ENCODE data around the gene CD200.

Gene CD200, protein sequence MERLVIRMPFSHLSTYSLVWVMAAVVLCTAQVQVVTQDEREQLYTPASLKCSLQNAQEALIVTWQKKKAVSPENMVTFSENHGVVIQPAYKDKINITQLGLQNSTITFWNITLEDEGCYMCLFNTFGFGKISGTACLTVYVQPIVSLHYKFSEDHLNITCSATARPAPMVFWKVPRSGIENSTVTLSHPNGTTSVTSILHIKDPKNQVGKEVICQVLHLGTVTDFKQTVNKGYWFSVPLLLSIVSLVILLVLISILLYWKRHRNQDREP

DNA sequence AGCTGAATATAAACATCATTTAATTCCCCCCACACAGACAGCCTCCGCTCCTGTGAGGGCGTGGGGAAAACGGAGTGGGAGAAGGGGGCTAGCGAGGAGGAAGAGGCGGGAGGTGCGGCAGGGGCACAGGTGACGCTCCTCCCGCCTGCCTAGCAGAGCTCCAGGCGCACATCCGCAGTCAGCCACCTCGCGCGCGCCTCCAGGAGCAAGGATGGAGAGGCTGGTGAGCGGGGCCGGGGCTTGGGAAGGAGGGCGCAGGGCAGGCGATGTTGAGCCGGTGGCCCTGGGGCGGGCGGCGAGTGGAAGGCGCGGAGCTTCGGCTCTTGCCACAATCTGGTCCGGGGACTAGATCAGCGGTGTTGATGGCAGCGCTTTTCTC is at the start of gene CD200:
Gene CD200, plus strand, starts transcription at position 155 of the 379 bp plus-strand sequence. Its CDS starts 57 bp downstream, at position 212.
- DNase-seq (ENCODE audit: low read depth) = peak; percentile 43

DNA sequence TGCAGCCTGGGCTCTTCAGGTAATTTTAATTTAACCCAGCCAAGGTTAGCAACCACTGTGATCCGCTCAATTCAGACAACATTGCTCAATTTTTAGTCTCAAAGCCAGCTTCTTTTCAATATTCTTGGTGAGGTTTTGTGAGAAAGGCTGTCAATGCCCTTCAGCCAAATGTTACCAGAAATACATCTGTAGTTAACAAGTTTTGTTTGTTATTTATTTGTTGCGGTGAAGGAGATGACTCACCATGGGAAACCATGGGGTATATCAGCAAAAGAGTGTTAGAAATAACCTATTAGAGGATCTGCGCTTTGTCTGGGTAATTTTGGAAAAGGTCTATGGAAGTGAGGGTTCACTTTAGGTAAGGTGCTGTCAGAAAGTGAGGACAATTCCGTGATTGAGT is 43.9 kb upstream of the CD200 start:
- no peak for DNase-seq (ENCODE audit: low read depth)

DNA sequence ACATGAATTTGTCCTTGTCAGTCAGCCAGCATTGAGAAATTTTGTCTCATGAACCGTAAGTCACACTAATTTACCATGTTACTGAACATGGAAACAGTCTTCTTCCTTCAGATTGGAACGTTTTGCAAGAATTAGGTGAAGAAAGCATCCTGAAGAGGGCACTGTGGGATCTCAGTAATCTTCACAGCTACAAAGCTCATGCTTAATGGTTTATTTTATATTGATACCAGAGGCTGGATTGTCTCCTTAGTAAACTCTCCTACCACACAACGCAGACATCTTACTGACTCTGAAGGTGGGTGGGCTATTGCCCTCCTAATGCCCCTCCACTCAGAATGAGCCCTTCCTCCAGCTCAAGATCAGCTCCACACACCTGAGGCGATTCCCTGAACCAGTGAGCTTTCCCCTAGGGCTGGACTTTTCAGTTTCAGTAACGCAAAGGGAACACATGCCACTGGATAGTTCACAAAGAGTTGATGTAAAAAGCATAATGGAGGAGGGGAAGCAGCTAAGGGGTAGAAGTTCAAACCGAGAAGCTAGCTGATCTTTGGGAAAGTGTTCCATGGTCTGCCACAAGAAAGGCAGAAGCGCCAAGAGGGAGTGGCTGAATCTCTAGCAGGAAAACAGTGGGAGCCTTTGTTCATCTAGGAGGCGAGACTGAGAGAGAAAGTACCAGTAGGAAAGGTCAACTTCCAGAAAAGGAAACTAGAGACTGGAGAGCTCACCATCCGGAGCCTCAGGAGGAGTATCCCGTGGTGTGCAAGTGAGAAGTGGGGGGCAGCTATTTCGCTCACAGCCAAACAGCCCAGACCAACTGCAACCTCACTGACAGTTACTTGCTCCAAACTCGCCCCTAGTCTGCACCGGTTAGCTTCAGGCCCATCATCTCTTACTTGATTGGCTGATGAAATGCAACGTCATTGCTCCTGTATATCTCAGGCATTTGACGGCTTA is 39.3 kb upstream of the CD200 start, which contains the start of gene SLC9C1:
Gene SLC9C1, minus strand, starts transcription at position 849 of the 954 bp plus-strand sequence. CDS start 7,425 bp downstream, outside the sequence.
- DNase-seq (ENCODE audit: low read depth) = no peak

DNA sequence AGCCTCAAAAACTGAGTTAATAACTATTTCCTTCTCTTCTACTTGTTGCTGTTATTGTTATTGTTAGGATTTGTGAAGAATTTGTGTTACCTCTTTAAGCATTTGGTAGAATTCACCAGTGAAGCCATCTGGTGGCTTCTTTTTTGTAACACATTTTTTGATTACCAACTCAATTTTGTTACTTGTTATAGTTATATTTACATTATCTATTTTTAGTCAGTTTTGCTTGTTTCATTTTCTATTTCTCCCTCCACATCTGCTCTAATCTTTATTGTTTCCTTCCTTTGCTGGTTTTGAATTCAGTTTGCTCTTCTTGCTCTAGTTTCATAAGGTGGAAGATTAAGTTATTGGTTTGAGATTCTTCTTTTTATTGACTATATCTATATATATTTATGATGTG is 35.2 kb upstream of the CD200 start:
- DNase-seq (ENCODE audit: low read depth) = no peak

DNA sequence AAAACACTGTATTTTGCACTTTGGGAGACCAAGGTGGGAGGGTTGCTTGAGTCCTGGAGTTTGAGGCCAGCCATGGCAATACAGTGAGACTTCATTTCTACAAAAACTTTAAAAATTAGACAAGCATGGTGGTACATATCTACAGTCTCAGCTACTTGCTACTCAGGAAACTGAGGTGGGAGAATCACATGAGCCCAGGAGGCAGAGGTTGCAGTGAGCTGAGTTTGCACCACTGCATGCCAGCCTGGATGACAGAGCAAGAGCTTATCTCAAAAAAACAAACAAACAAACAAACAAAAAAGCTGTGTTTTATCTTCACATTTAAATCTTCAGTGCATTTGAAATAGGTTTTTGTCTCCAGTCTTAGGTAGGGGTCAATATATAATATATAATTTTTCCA is 34.2 kb upstream of the CD200 start:
- DNase-seq (ENCODE audit: low read depth) = no peak

DNA sequence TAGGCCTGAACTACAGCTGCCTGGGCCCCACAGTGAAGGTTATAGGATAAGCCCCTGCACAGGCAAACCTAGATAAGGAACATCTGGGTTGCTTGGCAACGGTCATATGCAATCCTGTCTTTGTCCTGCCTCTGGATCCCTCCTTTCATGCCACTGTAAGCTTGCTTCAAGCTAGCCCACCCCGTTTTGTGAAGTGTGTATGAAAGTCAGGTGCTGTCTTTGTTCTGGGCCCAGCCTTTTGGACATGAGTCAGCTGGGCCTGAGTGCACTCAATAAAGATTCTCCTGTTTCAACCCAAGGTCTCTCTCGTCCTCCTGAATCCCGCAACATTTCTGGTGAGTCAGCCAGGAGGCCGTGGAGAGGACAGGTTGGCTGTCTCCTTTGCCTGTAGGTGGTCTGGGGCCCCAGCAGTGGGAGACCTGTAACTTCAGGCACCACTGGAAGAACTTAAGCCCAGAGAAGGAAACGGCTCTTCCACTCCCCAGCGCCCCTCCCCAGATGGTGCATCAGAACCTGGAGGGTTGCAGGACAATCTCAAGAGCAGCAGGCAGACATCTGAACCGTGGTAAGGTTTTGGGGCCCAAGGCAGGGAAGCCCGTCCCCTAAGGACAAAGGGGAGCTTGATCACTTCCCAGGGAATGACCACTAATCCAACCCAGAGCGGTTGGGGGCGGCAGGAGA is 30.7 kb upstream of the CD200 start:
- no peak for DNase-seq (ENCODE audit: low read depth)

DNA sequence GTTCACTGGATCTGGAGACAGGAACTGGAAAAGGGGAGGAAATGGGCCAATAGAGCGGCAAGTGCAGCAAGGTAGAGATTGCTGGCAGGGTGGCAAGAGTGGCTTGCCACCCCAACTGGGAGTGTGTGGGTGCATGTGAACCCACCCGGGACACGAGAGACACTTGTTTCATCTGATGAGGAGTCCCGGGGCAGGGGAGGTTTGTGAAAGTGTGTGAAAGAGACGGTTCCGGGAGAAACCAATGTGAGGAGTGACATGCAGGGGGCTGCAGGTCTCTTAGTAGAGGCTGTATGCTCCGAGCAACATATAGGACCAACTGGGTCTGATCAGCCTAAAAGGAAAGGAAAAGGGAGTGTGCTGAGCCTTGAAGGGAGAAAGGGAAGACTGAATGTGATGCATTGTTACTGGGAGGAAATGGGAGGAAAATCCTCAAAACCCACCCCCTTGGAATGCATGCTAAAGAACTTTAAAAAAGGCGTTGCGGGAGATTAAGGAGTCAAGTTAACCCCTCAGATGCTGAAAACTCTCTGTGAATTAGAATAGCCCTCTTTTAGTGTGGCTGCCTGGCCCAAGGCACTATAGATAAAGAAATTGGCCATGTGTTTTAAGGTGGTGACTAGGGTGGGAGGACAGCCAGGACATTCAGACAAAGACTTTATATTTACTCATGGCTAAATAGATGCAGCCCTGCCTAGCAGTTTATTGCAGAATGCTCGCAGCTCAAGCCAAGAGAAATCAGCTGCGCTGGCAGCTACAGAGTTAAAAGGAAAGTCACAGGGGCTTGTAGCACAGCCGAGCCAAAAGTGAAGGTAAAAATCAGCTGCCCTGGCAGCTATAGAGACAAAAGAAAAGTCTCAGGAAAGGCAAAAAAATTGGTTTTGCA is 29.8 kb upstream of the CD200 start:
- no peak for DNase-seq (ENCODE audit: low read depth)

DNA sequence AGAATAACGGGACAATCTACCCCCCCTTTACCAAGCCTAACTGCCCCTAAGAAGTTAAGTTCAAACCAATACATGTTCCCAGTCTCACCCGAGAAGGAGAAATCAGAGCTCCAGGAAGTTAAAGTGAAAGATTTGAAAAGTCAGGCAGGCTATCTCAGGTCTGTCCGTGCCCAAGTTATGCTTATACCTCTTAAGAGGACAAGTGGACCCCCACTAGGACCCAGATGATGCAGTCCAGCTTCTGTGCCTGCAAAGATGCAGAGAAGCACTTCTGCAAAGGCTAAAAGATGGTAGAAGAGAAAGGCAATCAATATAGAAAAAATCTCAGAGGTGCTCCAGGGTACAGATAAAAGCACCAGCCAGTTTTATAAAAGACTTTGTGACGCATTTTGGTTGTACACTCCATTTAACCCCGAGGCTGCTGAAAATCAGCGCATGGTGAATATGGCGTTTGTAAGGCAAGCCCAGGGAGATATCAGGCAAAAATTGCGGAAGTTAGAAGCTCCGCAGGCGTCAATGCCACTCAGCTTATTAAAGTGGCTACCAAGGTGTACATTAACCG is 29.1 kb upstream of the CD200 start:
- DNase-seq (ENCODE audit: low read depth) = no peak

DNA sequence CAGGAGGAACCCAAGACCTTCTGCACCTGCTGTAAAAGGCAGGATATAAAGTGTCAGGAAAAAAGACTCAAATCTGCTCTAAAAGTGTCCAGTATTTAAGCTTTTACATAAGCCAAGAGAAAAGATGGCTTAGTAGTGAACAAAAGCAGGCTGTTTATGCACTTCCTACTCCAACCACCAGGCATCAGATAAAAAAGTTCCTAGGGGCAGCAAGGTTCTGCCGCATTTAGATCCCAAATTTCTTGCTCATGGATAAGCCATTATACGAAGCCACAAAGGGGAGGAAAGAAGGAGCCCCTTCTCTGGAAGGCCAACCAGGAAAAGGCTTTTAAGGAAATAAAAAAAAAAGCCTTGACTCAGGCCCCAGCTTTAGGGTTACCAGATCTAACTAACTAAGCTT is 28.3 kb upstream of the CD200 start:
- DNase-seq (ENCODE audit: low read depth) = no peak

DNA sequence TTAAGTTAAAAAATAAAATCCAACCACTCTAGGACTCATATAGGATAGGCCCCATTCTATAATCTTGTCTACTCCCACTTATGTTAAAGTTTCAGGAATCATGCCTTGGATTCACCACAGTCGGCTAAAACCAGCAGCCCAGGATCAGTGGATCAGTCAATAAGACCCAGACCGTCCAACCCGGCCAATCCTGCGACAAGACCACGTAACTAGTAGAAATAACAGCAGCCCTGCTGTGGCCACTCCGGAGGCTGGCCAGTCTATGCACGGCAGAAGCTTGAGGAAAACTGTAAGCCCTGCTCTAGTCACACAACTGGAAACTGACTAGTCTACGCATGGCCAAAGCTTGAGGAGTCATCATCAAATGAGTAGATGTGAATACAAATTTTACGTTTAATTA is 26.1 kb upstream of the CD200 start:
- DNase-seq (ENCODE audit: low read depth) = no peak

DNA sequence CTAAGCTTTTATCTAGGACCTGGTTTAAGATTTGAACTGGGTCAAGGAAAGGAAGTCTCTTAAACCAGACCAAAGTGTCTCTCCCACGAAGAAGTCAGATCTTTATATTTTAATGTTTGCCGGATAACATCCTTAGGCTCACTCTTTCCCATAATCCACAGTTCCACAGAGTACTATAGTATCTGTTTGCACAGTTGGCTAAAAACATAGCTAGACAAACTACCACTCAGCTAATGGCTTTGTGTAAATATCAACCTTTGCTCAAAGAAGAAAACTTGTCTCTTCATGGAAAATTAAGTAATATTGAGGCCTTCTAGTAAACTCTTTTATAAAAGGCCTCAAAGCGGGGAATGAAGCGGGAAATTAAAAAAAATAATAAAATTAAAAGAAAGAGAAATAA is 25.4 kb upstream of the CD200 start:
- DNase-seq (ENCODE audit: low read depth) = no peak

DNA sequence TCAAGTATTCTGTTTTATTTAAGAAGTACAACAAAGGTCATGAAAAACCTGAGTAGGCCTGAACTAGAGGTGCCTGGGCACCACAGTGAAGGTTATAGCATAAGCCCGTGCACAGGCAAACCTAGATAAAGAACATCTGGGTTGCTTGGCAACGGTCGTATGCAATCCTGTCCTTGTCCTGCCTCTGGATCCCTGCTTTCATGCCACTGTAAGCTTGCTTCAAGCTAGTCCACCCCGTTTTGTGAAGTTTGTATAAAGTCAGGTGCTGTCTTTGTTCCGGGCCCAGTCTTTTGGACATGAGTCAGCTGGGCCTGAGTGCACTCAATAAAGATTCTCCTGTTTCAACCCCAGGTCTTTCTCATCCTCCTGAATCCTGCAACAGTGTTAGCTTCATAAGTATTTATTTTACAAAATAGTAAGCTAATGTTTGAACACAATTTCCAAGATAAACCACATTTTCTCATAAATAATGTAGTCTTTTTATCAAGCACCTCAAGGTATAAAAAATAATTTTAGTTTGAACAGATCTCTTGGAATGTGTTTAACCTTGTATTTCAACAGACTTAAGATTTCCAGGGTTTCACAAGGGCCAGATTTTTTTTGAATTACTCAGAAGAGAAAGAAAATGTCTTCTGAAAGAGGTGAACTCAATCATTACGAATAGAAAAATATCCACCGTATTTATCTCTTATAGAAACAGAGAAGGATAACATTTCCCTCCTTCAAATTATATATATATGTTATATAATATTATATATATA is 24.6 kb upstream of the CD200 start:
- DNase-seq (ENCODE audit: low read depth) = no peak

DNA sequence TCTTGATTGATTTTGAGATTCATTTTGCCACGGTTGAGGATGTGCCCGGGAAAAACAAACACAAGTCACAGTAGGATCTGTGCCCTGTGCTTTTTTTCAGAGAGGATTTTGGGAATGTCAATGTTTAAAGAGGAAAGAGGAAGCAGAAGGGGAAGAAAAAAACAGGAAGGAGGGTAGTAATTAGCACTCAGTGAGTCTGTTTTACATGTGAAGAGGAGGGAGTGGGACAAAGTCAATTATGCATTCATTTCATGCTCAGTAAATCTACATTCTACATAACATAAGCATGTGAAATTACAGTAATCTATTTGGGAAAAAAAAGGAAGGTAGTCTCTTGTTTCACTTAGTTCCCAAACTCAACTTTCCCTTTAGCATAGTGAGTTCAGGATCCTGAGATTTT is 18.3 kb upstream of the CD200 start:
- DNase-seq (ENCODE audit: low read depth) = no peak

DNA sequence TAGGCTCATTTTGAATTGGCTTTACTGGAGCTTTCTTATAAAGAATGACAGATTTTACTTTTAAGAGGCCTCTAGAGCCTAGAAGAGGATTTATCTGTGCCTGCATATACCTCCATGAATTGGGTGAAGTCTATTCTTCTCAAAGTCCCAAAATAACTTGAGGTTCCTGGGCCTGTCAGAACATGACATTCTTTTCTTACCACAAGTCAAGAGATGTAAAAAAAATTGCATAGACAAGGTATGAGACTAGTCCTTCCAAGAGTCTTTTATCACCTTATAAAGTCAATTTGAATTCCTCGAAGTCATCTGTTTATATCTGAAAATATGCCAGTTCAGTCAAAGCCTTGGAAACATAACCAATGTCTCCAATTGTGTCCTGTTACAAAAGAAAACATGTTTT is 17.2 kb upstream of the CD200 start:
- DNase-seq (ENCODE audit: low read depth) = no peak

DNA sequence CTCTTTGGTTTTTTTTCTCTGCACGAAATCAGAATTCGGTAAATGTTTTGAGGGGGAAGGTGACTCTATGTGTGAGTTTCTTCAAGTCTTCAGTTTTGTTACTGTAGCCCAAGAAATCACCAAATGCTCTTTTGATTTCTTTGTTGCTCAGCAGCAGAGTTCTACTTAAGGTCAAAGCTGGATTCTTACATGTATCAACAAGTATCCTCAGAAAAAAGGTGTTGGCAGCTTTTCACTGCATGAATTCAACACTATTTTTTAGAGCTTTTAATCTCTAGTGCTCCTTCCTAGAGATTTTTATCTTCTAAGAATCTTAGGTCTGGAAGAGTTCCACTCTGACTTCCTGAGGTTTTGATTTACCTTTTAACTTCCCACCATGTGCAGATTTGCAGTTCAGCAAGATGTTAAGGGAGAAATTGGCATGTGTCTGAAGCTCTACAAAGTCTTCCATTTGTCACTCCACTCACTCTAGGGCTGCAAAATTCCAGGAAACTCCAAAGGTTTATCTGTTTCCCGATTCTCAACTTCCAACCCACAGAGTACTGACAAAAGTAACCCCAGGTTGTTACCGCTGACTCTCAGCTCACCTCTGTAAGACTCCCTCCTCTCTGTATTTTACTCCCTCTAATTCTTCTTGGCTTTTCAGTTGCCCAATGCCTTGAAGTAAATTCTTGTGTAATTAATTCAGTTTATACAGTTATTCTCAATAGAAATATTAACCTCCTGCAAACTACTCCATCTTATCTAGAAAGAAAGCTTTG is 13.3 kb upstream of the CD200 start:
- no peak for DNase-seq (ENCODE audit: low read depth)

DNA sequence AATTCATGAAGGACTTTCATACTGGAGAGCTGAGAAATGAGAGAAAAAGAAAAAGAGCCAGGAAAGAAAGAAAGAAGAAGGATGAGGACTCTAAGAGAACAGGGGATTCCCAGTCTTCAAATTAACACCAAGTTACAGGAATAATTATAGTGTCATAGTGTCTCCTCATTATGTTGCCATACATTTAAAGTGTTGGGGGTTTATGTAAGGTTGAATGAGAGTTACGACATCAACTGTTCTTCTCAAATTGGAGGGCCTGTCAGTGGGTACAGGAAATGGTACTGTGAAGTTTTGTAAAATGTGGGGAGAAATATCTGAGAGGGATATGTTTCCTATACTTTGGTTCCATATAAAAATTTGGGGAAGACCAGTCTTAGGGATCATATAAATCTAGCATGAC is 12.3 kb upstream of the CD200 start:
- no peak for DNase-seq (ENCODE audit: low read depth)

DNA sequence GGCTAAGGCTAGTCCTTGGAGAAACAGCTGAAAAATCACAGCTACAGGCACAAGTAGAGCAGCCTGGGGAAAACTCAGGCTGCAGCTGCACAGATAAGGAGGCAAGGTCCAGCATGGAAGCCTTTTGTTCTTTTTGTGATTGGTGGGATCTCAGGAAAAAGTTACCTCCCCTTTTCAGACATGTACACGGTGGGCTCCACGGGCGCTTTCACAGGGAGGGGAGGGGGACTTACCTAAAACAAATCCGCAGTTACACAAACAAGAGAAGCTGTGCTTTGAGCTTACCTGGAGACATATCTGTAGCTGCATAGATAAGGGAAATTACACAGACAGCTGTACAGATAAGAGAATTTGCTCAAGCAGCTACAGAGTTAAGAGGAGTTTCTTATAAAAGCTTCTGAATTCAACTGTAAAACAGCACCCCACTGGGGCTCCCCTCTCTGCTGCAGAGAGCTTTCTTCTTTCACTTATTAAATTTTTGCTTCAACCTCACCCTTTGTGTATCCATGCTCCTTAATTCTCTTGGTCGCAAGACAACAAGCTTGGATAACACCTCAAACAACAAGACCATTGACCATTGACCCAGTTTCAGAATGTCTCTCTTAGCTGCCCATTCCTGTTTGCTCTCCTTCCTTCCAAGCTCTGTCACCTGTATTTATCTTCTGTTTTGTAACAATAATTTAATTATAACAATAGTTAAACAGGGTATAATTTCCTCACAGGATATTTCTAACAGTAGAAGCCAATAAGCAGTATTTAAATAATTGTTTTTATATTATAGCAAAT is 10.9 kb upstream of the CD200 start:
- no peak for DNase-seq (ENCODE audit: low read depth)

DNA sequence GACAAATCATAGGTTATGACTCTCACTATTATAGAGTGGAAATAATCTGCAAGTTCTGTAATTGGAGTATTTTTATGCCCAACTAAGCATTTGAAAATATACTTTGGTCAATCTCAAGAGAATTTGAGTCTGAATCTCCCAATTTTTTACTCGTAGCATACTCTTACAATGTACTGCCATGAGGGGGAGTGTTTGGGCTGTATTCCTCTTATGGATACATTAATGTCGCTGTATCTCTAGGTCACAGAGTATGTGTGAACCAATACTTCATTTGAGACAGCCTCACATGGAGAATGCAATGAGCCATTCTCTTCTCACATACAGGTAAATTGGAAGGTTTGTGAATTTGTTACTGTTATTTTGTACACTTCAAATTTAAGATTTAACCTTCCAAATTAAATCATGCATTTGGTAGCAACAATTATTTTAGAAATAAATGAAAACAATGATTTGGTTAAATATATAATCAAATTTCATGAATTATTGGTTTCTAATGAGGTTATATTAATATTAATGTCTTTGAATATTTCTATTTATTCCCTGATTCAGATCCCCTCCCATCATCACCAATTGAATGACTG is 5.5 kb upstream of the CD200 start:
- DNase-seq (ENCODE audit: low read depth) = no peak

DNA sequence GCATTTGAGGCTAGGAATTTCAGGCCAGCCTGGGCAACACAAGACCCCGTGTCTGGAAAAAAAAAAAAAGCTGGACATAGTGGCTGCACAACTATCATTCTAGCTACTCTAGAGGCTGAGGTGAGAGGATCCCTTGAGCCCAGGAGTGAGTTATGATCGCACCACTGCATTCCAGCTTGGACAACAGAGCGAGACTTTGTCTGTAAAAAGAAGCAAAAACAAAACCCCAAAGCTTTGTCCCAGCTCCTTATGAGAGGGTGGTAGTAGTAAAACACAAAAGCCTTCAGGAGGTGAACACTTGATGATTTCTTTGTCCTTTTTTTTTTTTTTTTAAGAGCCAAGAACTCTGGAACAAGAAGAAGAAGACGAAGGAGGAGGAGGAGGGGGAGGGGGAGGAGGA is 1.1 kb upstream of the CD200 start:
- DNase-seq (ENCODE audit: low read depth) = no peak

Measured in activated T-cell treated with anti-CD3 and anti-CD28 coated beads for 1 hour (primary cell).